Ectodermal cell (in vitro differentiated cells): ENCODE measurements around the gene RRAS.

Experiments
- H3K27ac ChIP-seq: 2 replicates; pipeline ENCODE4 v1.7.0; 2013; ENCODE audit warnings: mild to moderate bottlenecking, low read depth, low read length; ENCODE audit not compliant: insufficient read depth, poor library complexity, severe bottlenecking
- H3K27me3 ChIP-seq: 2 replicates; pipeline ENCODE4 v1.7.0; 2013; ENCODE audit warnings: mild to moderate bottlenecking, low read length; ENCODE audit not compliant: insufficient read depth, control insufficient read depth, poor library complexity, severe bottlenecking
- H3K36me3 ChIP-seq: one replicate; pipeline ENCODE4 v1.7.0; 2013; ENCODE audit warnings: low read length; ENCODE audit not compliant: control insufficient read depth, insufficient read depth
- H3K4me1 ChIP-seq: one replicate; pipeline ENCODE4 v1.7.0; 2013; ENCODE audit warnings: low read length; ENCODE audit not compliant: control insufficient read depth, insufficient read depth
- H3K4me3 ChIP-seq: 2 replicates; pipeline ENCODE4 v1.7.0; 2013; ENCODE audit warnings: low read depth, low read length, control low read depth; ENCODE audit not compliant: insufficient read depth
- H3K9me3 ChIP-seq: 2 replicates; pipeline ENCODE4 v1.7.0; 2013; ENCODE audit warnings: mild to moderate bottlenecking, low read length, moderate library complexity; ENCODE audit not compliant: control insufficient read depth
- WGBS, 2 experiments: methylation state at CpG; one replicate each; pipeline ENCODE4 v1.1.7; 2013; ENCODE audit warnings: missing lambda C conversion rate in 2 of 2; 5-methylcytosine and 5-hydroxymethylcytosine counted together

RRAS gene

DNA sequence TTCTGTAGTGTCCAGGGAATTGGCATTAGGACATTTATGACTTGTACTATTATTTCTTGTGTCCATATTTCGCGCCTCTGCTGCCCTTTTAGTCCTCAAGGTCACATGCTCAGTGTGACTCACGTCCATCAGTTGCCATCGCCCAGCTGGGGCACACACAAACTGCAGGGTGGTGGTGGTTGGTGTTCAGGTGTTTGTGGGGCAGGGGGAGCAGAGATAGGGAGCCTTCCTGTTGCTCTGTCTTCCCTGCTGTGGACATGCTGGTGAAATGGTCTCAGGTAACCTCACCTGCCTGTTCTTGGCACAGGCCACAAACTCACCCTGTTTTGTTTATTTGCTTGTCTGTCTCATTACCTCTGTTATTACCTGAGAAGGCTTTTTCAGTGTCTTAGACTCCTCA is 26.6 kb downstream of the RRAS start:
- H3K36me3 ChIP-seq: peaks cover 46% of the 10 kb centered on the region
- H3K27ac ChIP-seq: no peak overlapping the region
- H3K27me3 ChIP-seq: no peaks in the 10 kb centered on the region
- H3K9me3 ChIP-seq: no peaks in the 10 kb centered on the region
- WGBS, 2 experiments: 98 to 99% methylated on average over 4 of the region's 4 CpGs
- H3K4me1 ChIP-seq: no peaks in the 10 kb centered on the region
- no peak overlapping the region for H3K4me3 ChIP-seq

DNA sequence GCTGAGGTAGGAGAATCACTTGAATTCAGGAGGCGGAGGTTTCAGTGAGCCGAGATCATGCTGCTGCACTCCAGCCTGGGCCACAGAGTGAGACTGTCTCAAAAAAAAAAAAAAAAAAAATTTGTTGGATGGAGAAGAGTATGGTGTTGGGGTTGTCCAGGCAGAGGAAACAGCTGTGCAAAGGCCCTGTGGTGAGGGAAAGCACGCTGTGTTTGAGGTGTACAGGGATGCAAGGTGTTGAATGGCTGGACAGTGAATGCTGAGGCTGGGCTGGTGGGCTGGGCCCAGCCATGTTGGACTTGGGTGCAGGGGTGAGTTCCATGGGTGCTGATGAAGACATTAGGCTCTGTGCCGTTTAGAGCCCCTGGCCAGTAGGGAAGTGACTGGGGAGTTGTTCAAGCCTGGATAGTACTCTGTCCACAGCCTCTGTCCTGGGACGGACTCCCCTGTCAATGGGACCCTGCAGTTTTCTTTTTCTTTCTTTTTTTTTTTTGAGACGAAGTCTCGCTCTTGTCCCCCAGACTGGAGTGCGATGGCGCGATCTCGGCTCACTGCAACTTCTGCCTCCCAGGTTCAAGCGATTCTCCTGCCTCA is 30.3 kb downstream of the RRAS start:
- Histone ChIP-seq H3K36me3 (peaks cover 19% of the 10 kb centered on the region), H3K27me3 (no peaks in the 10 kb centered on the region), H3K9me3 (no peaks in the 10 kb centered on the region), H3K27ac (no peak overlapping the region), H3K4me3 (no peak overlapping the region), H3K4me1 (no peaks in the 10 kb centered on the region)
- WGBS, 2 experiments: 93 to 94% methylated on average over 12 of the region's 12 CpGs

GRCh38 chr19:49605605-49606004 is 34.3 kb downstream of the RRAS start:
- no peaks in the 10 kb centered on the region for H3K27me3 ChIP-seq
- H3K9me3 ChIP-seq: no peaks in the 10 kb centered on the region
- H3K27ac ChIP-seq: no peak overlapping the region
- H3K4me1 ChIP-seq: no peaks in the 10 kb centered on the region
- peaks cover 36% of the 10 kb centered on the region for H3K36me3 ChIP-seq
- H3K4me3 ChIP-seq: no peak overlapping the region
- 96% methylated on average over 7 of the region's 7 CpGs for whole genome bisulfite sequencing, 2 experiments

DNA sequence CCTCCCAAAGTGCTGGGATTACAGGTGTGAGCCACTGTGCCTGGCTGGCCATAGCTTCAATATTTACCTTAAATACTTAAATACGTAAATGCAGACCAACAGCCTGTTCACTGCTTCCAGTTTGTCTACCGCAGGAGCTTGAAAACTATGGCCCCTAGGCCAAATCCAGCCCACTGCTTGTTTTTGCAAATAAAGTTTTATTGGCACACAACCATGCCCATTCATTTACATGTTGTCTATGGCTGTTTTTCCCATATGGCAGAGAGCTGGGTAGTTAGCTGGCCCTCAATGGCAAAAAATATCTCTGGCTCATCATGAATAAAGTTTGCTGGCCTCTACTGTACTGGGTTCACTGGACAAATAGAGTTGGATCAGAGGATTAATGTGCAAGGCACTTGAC is 37.1 kb downstream of the RRAS start:
- H3K4me3 ChIP-seq: no peak overlapping the region
- H3K27ac ChIP-seq: no peak overlapping the region
- WGBS, 2 experiments: 96 to 99% methylated on average over 2 of the region's 2 CpGs
- peaks cover 45% of the 10 kb centered on the region for H3K36me3 ChIP-seq
- H3K9me3 ChIP-seq: no peaks in the 10 kb centered on the region
- no peaks in the 10 kb centered on the region for H3K4me1 ChIP-seq
- no peaks in the 10 kb centered on the region for H3K27me3 ChIP-seq

DNA sequence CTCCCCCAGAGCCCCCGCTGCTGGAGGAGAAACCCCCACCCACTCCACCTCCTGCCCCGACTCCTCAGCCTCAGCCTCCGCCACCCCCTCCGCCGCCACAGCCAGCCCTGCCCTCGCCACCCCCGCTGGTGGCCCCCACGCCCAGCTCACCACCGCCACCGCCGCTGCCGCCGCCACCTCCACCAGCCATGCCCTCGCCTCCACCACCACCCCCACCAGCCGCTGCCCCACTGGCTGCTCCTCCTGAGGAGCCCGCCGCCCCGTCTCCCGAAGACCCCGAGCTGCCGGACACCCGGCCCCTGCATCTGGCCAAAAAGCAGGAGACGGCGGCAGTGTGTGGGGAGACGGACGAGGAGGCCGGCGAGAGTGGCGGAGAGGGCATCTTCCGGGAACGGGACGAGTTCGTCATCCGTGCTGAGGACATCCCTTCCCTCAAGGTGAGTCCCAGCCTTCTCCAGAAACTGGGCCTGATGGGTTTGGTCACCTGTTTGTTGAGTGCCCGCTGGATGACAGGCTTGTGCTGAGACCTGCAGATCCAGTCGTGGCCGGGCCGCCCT is 38.4 kb downstream of the RRAS start:
- Histone ChIP-seq H3K27ac (no peak overlapping the region), H3K36me3 (peaks cover 48% of the 10 kb centered on the region), H3K27me3 (no peaks in the 10 kb centered on the region), H3K9me3 (no peaks in the 10 kb centered on the region), H3K4me1 (no peaks in the 10 kb centered on the region), H3K4me3 (no peak overlapping the region)
- 93 to 94% methylated on average over 34 to 38 of the region's 38 CpGs for WGBS, 2 experiments

DNA sequence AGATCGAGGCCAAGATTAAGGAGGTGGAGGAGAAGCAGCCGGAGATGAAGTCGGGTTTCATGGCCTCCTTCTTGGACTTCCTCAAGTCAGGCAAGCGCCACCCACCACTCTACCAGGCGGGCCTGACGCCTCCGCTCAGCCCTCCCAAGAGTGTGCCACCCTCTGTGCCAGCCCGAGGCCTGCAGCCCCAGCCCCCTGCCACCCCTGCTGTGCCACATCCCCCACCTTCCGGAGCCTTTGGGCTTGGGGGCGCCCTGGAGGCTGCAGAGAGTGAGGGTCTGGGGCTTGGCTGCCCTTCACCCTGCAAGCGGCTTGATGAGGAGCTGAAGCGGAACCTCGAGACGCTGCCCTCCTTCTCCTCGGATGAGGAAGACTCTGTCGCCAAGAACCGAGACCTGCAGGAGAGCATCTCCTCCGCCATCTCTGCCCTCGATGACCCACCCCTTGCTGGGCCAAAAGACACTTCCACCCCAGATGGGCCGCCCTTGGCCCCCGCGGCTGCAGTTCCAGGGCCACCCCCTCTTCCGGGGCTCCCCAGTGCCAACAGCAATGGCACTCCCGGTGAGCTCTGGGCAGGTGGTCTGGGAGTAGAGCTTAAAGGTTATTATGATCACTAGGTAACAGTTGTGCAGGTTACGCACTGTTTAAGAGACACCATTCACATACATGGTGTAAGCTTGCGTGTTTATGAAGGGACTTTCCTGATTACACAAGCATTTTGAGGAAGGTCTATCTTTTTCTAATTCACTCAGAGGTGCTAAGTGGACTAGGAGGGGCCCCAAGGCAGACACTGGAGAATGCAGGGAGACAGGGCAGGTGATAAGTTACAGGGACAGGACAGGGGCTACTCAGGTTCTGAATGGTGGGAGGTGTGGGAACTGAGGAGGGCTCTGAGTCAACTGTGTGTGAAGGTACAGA is 40.3 kb downstream of the RRAS start:
- WGBS, 2 experiments: 97 to 98% methylated on average over 26 of the region's 26 CpGs

DNA sequence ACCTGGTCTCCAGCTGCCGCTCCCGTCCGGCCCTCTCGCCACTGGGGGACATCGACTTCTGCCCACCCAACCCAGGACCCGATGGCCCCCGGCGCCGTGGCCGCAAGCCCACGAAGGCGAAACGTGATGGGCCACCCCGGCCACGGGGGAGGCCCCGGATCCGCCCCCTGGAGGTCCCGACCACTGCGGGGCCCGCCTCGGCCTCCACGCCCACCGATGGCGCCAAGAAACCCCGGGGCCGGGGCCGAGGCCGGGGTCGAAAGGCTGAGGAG is 42.3 kb downstream of the RRAS start:
- WGBS, 2 experiments: 96% methylated on average over 29 of the region's 29 CpGs
- Histone ChIP-seq H3K4me3 (no peak overlapping the region), H3K27ac (no peak overlapping the region), H3K4me1 (peaks cover 6% of the 10 kb centered on the region), H3K36me3 (peaks cover 56% of the 10 kb centered on the region), H3K9me3 (no peaks in the 10 kb centered on the region), H3K27me3 (no peaks in the 10 kb centered on the region)

More for the DNA sequence above, 40.3 kb downstream of the RRAS start:
- Histone ChIP-seq H3K4me1 (no peaks in the 10 kb centered on the region), H3K9me3 (no peaks in the 10 kb centered on the region), H3K27me3 (no peaks in the 10 kb centered on the region), H3K36me3 (peaks cover 59% of the 10 kb centered on the region), H3K4me3 (no peak overlapping the region), H3K27ac (no peak overlapping the region)

DNA sequence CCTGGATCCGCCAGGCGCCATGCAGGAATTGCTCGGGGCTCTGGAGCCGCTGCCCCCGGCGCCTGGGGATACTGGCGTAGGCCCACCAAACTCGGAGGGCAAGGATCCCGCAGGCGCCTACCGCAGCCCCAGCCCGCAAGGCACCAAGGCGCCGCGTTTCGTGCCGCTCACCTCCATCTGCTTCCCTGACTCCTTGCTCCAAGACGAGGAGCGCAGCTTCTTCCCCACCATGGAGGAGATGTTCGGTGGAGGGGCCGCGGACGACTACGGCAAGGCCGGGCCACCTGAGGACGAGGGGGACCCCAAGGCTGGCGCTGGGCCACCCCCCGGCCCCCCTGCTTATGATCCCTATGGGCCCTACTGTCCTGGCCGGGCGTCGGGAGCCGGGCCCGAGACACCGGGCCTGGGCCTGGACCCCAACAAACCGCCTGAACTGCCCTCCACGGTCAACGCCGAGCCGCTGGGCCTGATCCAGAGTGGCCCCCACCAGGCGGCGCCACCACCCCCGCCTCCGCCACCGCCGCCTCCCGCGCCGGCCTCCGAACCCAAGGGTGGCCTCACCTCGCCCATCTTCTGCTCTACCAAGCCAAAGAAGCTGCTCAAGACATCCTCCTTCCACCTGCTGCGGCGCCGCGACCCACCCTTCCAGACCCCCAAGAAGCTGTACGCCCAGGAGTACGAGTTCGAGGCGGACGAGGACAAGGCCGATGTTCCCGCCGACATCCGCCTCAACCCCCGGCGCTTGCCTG is 42.8 kb downstream of the RRAS start:
- 96 to 97% methylated on average over 65 of the region's 65 CpGs for WGBS, 2 experiments
- Histone ChIP-seq H3K9me3 (no peaks in the 10 kb centered on the region), H3K36me3 (peaks cover 50% of the 10 kb centered on the region), H3K27ac (no peak overlapping the region), H3K27me3 (no peaks in the 10 kb centered on the region), H3K4me1 (peaks cover 6% of the 10 kb centered on the region), H3K4me3 (no peak overlapping the region)

DNA sequence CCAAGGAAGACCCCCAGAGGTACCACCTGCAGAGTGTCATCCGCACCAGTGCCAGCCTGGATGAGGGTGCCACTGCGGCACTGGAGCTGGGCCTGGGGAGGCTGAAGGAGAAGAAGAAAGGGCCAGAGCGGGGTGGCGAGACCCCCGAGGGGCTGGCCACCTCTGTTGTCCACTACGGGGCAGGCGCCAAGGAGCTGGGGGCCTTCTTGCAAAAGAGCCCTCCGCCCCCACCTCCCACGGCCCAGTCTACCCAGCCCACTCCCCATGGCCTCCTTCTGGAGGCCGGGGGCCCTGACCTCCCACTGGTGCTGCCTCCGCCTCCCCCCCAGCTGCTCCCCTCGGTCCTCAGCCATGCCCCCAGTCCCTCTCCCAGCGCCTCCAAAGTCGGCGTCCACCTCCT is 43.5 kb downstream of the RRAS start:
- Histone ChIP-seq H3K36me3 (peaks cover 44% of the 10 kb centered on the region), H3K27ac (no peak overlapping the region), H3K4me1 (peaks cover 6% of the 10 kb centered on the region), H3K4me3 (no peak overlapping the region), H3K9me3 (no peaks in the 10 kb centered on the region), H3K27me3 (no peaks in the 10 kb centered on the region)
- 94 to 96% methylated on average over 15 of the region's 15 CpGs for WGBS, 2 experiments

GRCh38 chr19:49595819-49596404 is 44.0 kb downstream of the RRAS start:
- Histone ChIP-seq H3K27me3 (no peaks in the 10 kb centered on the region), H3K9me3 (no peaks in the 10 kb centered on the region), H3K4me3 (no peak overlapping the region), H3K4me1 (peaks cover 6% of the 10 kb centered on the region), H3K27ac (no peak overlapping the region), H3K36me3 (peaks cover 44% of the 10 kb centered on the region)
- 94 to 95% methylated on average over 32 of the region's 32 CpGs for whole genome bisulfite sequencing, 2 experiments
